ENCODE data around the gene TUBGCP5.

The TUBGCP5 gene

DNA sequence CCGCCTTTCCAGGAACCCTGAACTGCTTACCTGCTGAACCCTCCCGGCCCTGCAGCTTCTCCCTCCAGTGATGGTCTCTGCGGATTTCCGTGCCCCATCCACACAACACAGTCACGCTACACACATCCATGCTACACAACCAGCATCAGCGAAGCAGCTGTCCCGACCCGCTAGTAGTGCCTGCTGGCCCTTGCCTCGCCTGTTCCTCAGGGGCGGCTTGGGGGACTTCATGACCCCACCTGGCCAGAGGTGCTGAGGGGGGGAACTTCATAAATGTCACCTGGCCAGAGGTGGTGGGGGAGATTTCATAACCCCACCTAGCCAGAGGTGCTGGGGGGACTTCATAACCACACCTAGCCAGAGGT, 530 bp upstream of the TUBGCP5 start:
- peak overlapping the region; percentile 75 for H3K4me3 ChIP-seq (replicated peaks; ENCODE audit: low read depth, low read length)
- no peak for DNase-seq (ENCODE audit: low read depth)
- TF ChIP-seq, protein P1, sequence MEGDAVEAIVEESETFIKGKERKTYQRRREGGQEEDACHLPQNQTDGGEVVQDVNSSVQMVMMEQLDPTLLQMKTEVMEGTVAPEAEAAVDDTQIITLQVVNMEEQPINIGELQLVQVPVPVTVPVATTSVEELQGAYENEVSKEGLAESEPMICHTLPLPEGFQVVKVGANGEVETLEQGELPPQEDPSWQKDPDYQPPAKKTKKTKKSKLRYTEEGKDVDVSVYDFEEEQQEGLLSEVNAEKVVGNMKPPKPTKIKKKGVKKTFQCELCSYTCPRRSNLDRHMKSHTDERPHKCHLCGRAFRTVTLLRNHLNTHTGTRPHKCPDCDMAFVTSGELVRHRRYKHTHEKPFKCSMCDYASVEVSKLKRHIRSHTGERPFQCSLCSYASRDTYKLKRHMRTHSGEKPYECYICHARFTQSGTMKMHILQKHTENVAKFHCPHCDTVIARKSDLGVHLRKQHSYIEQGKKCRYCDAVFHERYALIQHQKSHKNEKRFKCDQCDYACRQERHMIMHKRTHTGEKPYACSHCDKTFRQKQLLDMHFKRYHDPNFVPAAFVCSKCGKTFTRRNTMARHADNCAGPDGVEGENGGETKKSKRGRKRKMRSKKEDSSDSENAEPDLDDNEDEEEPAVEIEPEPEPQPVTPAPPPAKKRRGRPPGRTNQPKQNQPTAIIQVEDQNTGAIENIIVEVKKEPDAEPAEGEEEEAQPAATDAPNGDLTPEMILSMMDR (IDR thresholded peaks at IDR 0.05; ENCODE audit: low read length, missing control alignments): no peak

DNA sequence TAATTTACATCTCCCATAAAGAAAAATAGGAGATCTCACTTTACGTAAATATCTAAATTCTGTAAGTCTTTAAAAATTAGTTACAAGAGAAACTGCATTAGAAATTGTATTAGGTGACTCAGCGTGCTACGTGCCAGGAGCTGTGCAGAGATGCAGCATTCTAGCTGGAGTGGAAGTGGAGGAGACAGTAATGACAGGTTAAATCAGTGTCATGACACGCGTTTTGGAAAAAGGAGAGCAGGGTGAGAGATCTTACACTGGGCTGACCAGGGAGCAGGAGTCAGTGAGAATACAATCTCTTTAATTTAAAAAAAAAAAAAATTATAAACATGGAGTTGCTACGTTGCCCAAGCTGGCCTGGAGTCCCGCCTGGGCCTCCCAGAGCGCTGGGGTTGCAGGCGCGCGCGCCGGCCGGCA, 635 bp downstream of the TUBGCP5 start:
- H3K4me3 ChIP-seq (replicated peaks; ENCODE audit: low read depth, low read length): peak overlapping the region; percentile 75
- TF ChIP-seq, protein P1 (IDR thresholded peaks at IDR 0.05; ENCODE audit: low read length, missing control alignments): no peak
- DNase-seq (ENCODE audit: low read depth): peak; percentile 64

DNA sequence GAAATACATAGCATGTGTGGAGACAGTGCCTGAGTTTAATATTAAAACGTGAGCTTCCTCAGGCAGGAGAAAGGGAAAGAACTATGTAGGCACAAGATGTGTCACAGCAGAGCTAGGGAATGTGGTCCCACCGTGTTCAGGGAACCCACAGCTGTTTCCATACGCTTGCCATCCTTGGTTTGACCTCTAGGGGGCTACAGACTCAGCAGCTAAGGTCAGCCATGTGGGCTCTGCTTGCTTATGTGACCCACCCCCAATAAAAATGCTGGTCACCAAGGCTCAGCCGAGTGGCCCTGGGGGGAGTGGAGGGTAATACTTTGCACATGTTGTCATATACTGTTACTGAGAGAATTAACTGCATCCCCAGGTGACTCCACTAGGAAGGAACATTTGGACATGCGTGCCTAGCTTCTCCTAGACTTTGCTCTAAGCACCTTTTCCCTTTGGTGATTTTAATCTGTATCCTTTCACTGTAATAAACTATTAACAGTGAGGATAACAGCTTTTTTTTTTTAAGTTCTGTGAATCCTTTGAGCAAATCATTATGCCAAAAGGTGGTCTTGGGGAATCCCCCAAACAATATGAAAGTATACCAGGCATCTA, 3.3 kb downstream of the TUBGCP5 start:
- TF ChIP-seq, protein P1 (IDR thresholded peaks at IDR 0.05; ENCODE audit: low read length, missing control alignments): peak; percentile 86
- peak; percentile 65 for DNase-seq (ENCODE audit: low read depth)
- H3K4me3 ChIP-seq (replicated peaks; ENCODE audit: low read depth, low read length): no peak overlapping the region

GRCh38 chr15:23033979-23034378, 5.4 kb downstream of the TUBGCP5 start:
- TF ChIP-seq, protein P1 (IDR thresholded peaks at IDR 0.05; ENCODE audit: low read length, missing control alignments): no peak
- no peak for DNase-seq (ENCODE audit: low read depth)
- no peak overlapping the region for H3K4me3 ChIP-seq (replicated peaks; ENCODE audit: low read depth, low read length)

- TF ChIP-seq, protein P1 (IDR thresholded peaks at IDR 0.05; ENCODE audit: low read length, missing control alignments): no peak
- no peak for DNase-seq (ENCODE audit: low read depth)
- no peak overlapping the region for H3K4me3 ChIP-seq (replicated peaks; ENCODE audit: low read depth, low read length)
Measured at GRCh38 chr15:23026218-23026617, 13.2 kb downstream of the TUBGCP5 start.

GRCh38 chr15:23022156-23022555, 17.2 kb downstream of the TUBGCP5 start:
- no peak overlapping the region for H3K4me3 ChIP-seq (replicated peaks; ENCODE audit: low read depth, low read length)
- TF ChIP-seq, protein P1 (IDR thresholded peaks at IDR 0.05; ENCODE audit: low read length, missing control alignments): no peak
- no peak for DNase-seq (ENCODE audit: low read depth)

DNA sequence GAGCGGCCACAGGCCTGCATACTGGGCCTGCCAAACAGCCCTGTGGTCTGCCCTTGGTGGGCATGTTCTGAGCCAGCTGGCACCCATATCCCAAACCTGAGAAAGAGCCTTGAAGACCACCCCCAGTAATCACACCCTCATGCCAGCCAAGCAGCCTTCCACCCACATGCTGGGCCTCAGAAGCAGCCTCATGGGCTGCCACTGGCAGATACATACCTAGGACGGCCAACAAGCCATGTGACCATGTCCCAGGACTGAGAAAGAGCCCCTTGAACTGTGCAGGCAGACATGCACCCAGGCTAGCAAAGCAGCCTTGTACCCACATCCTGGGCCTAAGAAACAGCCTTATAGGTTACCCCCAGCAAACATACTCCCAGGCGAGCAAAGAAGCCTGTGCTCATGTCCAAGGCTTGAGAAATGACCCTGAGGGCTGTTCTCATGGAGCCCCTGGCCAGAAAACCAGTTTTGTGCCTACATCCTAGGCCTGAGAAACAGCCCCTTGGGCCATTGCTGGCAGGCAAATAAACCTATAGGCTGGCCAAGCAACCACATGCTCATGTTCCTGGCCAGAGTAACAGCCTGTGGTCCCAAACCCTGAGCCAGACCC, 24.9 kb downstream of the TUBGCP5 start:
- DNase-seq (ENCODE audit: low read depth): no peak
- H3K4me3 ChIP-seq (replicated peaks; ENCODE audit: low read depth, low read length): no peak overlapping the region
- TF ChIP-seq, protein P1 (IDR thresholded peaks at IDR 0.05; ENCODE audit: low read length, missing control alignments): no peak
